Smooth muscle cell (in vitro differentiated cells): ENCODE results near the gene OR51V1. TPM values are rescaled to one million over a fixed set of nuclear protein-coding genes. Genes with fewer than 3 reads are reported as not detected.

ENCODE experiments used
- DNase-seq: peaks from one replicate; lab custom pipeline; 2025; ENCODE audit not compliant: unreplicated experiment; lab: John Stamatoyannopoulos, UW
- H2AFZ ChIP-seq: fragments of 200-600 bp; sonication (generic); 2 replicates; pipeline ENCODE4 v1.6.0; 2016; ENCODE audit warnings: antibody characterized with exemption, low read depth, mild to moderate bottlenecking
- H3F3A ChIP-seq: fragments of 200-600 bp; sonication (generic); 2 replicates; pipeline ENCODE4 v1.6.0; 2017; ENCODE audit warnings: antibody characterized with exemption, low read depth
- H3K27ac ChIP-seq: fragments of 200-600 bp; sonication (generic); 2 replicates; pipeline ENCODE4 v1.5.1; 2016; ENCODE audit warnings: low read depth, mild to moderate bottlenecking
- H3K27me3 ChIP-seq: fragments of 200-600 bp; sonication (generic); 2 replicates; pipeline ENCODE4 v1.6.1; 2016; ENCODE audit warnings: low read depth, mild to moderate bottlenecking
- H3K36me3 ChIP-seq: fragments of 200-600 bp; sonication (generic); 2 replicates; pipeline ENCODE4 v1.5.1; 2016; ENCODE audit warnings: low read depth
- H3K4me1 ChIP-seq: fragments of 200-600 bp; sonication (generic); 2 replicates; pipeline ENCODE4 v1.5.1; 2016; ENCODE audit warnings: low read depth
- H3K4me2 ChIP-seq: fragments of 200-600 bp; sonication (generic); 2 replicates; pipeline ENCODE4 v1.6.0; 2016; ENCODE audit warnings: mild to moderate bottlenecking
- H3K4me3 ChIP-seq: fragments of 200-600 bp; sonication (generic); 2 replicates; pipeline ENCODE4 v1.5.1; 2016; ENCODE audit warnings: mild to moderate bottlenecking
- H3K79me2 ChIP-seq: fragments of 200-600 bp; sonication (generic); 2 replicates; pipeline ENCODE4 v1.6.0; 2016; ENCODE audit warnings: low read depth, mild to moderate bottlenecking
- H3K9ac ChIP-seq: fragments of 200-600 bp; sonication (generic); 2 replicates; pipeline ENCODE4 v1.6.0; 2016; ENCODE audit warnings: low read depth
- H3K9me3 ChIP-seq: fragments of 200-600 bp; sonication (generic); replicated peaks from 2 replicates; pipeline ENCODE4 v1.5.1; 2016; ENCODE audit warnings: low read depth
- H4K20me1 ChIP-seq: fragments of 200-600 bp; sonication (generic); 2 replicates; pipeline ENCODE4 v1.6.0; 2016; ENCODE audit warnings: low read depth
- CTCF ChIP-seq: fragments of 200-600 bp; sonication (generic); IDR thresholded peaks from 2 replicates; pipeline ENCODE4 v1.5.1; 2017; ENCODE audit warnings: borderline replicate concordance, mild to moderate bottlenecking, antibody characterized with exemption; ENCODE audit not compliant: insufficient read depth, poor library complexity, severe bottlenecking
- WGBS: methylation state at CpG from one replicate; pipeline ENCODE4 v1.1.7; 2016; ENCODE audit warnings: low lambda C conversion rate; 5-methylcytosine and 5-hydroxymethylcytosine counted together
- polyA plus RNA-seq: library from polyadenylated mRNA; unstranded; fragments of >200 nt; fragmentation: Nextera tagmentation; extraction: Ambion mirVana; gene quantifications from 2 replicates; pipeline ENCODE4 v1.2.1, GENCODE V29; 2016
- total RNA-seq: library from RNA; depleted of rRNA; stranded (reverse); fragments of >200 nt; gene quantifications from 2 replicates; pipeline ENCODE4 v1.2.3, GENCODE V29; 2014

Gene OR51V1
- total and polyA plus RNA-seq, 2 experiments from 2014 or later, result not detected

- TF ChIP-seq CTCF, result no peak
- Histone ChIP-seq H3K79me2 (no peaks in the 10 kb centered on the region), H3K9ac (no peak overlapping the region), H3K4me1 (no peaks in the 10 kb centered on the region), H3K9me3 (no peaks in the 10 kb centered on the region), H3K27ac (no peak overlapping the region), H3K4me2 (no peak overlapping the region), H2AFZ (no peak overlapping the region), H3K27me3 (no peaks in the 10 kb centered on the region), H3K4me3 (no peak overlapping the region), H3K36me3 (no peaks in the 10 kb centered on the region), H3F3A (no peaks in the 10 kb centered on the region), H4K20me1 (no peaks in the 10 kb centered on the region)
- 84% methylated on average over 7 of the region's 7 CpGs for WGBS
- DNase-seq, result no peak
These were observed 42.7 kb upstream of the OR51V1 start for GRCh38 chr11:5242933-5243815.

DNA sequence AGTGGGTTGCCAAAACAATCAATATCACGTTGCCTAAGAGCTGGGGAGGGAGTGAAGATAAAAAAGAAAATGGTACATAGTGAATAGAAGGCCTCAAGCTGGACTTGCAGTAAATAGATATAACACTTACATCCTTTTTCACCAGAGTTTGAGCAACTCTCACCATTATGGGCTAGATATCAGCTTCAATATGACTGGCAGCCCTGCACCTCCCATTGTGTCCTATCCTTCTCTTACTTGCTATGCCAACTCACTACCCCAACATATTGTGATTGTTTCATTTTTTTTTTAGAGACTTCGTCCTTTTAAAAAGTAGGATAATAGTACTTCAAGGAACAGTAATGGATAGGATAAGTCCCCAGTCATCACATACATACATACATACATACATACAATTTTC is 41.7 kb upstream of the OR51V1 start:
- Histone ChIP-seq H3K79me2 (no peaks in the 10 kb centered on the region), H3K36me3 (no peaks in the 10 kb centered on the region), H2AFZ (no peak overlapping the region), H3K9me3 (no peaks in the 10 kb centered on the region), H3K27me3 (no peaks in the 10 kb centered on the region), H3K4me1 (no peaks in the 10 kb centered on the region), H3K27ac (no peak overlapping the region), H4K20me1 (no peaks in the 10 kb centered on the region), H3K4me2 (no peak overlapping the region), H3K9ac (no peak overlapping the region), H3F3A (no peaks in the 10 kb centered on the region), H3K4me3 (no peak overlapping the region)
- TF ChIP-seq CTCF, result no peak
- 86% methylated on average over 2 of the region's 2 CpGs for WGBS
- no peak for DNase-seq

- Histone ChIP-seq H3K9me3 (no peaks in the 10 kb centered on the region), H3F3A (no peaks in the 10 kb centered on the region), H3K27ac (no peak overlapping the region), H3K4me1 (no peaks in the 10 kb centered on the region), H4K20me1 (no peaks in the 10 kb centered on the region), H3K9ac (no peak overlapping the region), H3K4me3 (no peak overlapping the region), H3K27me3 (no peaks in the 10 kb centered on the region), H3K36me3 (no peaks in the 10 kb centered on the region), H2AFZ (no peak overlapping the region), H3K79me2 (no peaks in the 10 kb centered on the region), H3K4me2 (no peak overlapping the region)
- no peak for TF ChIP-seq CTCF
- WGBS, result 87% methylated on average over 3 of the region's 3 CpGs
- DNase-seq, result no peak
These were observed 41.0 kb upstream of the OR51V1 start for GRCh38 chr11:5241458-5241857.

- H3K27me3 ChIP-seq, result no peaks in the 10 kb centered on the region
- 56% methylated on average over 2 of the region's 2 CpGs for WGBS
- H3K9ac ChIP-seq, result no peak overlapping the region
- no peak for TF ChIP-seq CTCF
- H3K4me2 ChIP-seq, result no peak overlapping the region
- no peak overlapping the region for H3K27ac ChIP-seq
- H4K20me1 ChIP-seq, result no peaks in the 10 kb centered on the region
- no peaks in the 10 kb centered on the region for H3F3A ChIP-seq
- no peaks in the 10 kb centered on the region for H3K9me3 ChIP-seq
- H3K36me3 ChIP-seq, result no peaks in the 10 kb centered on the region
- H3K79me2 ChIP-seq, result no peaks in the 10 kb centered on the region
- H3K4me3 ChIP-seq, result no peak overlapping the region
- no peaks in the 10 kb centered on the region for H3K4me1 ChIP-seq
- DNase-seq, result no peak
- no peak overlapping the region for H2AFZ ChIP-seq
These were observed 40.0 kb upstream of the OR51V1 start for GRCh38 chr11:5240458-5240857.
